ENCODE results near the gene SLIT3.

DNA sequence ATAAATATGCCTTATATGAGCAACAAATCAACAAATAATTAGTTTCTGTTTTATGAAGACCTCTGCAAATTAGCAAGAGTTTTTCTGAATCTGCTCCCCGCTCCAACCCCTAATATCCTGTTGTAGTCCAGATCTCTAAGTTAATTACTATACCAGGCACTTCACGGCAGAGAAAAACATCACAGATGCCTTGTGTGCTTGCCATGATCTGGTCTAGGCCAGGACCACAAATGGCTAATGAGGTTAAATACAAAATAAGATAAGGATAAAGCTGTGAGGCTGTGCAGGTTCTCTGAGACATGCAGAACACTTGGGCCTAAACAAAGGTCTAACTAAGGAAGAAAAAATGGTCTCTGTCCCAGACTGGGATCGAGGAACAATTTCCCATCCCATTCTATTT is 150.8 kb downstream of the SLIT3 start:
- TF ChIP-seq, protein P1, sequence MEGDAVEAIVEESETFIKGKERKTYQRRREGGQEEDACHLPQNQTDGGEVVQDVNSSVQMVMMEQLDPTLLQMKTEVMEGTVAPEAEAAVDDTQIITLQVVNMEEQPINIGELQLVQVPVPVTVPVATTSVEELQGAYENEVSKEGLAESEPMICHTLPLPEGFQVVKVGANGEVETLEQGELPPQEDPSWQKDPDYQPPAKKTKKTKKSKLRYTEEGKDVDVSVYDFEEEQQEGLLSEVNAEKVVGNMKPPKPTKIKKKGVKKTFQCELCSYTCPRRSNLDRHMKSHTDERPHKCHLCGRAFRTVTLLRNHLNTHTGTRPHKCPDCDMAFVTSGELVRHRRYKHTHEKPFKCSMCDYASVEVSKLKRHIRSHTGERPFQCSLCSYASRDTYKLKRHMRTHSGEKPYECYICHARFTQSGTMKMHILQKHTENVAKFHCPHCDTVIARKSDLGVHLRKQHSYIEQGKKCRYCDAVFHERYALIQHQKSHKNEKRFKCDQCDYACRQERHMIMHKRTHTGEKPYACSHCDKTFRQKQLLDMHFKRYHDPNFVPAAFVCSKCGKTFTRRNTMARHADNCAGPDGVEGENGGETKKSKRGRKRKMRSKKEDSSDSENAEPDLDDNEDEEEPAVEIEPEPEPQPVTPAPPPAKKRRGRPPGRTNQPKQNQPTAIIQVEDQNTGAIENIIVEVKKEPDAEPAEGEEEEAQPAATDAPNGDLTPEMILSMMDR (IDR thresholded peaks at IDR 0.05): no peak
- no peak for TF ChIP-seq EP300 (IDR thresholded peaks at IDR 0.05)

All from esophagus muscularis mucosa (tissue), 3 donors.